C4-2B (cell line): Measurements from ENCODE around the gene HS1BP3.

Experiments used
- ZFX ChIP-seq: fragments of 450-650 bp; IDR thresholded peaks from 2 replicates; pipeline ENCODE4 v1.6.1; 2017
- TF ChIP-seq, protein P1 (sequence below): fragments of 450-650 bp; conservative IDR thresholded peaks from 2 replicates; pipeline ENCODE4 v1.5.1; 2017; ENCODE audit warnings: mild to moderate bottlenecking

- no peak for TF ChIP-seq ZFX
- TF ChIP-seq, protein P1, sequence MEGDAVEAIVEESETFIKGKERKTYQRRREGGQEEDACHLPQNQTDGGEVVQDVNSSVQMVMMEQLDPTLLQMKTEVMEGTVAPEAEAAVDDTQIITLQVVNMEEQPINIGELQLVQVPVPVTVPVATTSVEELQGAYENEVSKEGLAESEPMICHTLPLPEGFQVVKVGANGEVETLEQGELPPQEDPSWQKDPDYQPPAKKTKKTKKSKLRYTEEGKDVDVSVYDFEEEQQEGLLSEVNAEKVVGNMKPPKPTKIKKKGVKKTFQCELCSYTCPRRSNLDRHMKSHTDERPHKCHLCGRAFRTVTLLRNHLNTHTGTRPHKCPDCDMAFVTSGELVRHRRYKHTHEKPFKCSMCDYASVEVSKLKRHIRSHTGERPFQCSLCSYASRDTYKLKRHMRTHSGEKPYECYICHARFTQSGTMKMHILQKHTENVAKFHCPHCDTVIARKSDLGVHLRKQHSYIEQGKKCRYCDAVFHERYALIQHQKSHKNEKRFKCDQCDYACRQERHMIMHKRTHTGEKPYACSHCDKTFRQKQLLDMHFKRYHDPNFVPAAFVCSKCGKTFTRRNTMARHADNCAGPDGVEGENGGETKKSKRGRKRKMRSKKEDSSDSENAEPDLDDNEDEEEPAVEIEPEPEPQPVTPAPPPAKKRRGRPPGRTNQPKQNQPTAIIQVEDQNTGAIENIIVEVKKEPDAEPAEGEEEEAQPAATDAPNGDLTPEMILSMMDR: no peak
Measured at GRCh38 chr2:20575414-20575813, 75.5 kb downstream of the HS1BP3 start.
